Activated T-cell treated with anti-CD3 and anti-CD28 coated beads, Interleukin-2, amount 50 U/mL, for 4 hours (primary cell): ENCODE results near the gene KIF1A. TPM values are rescaled to one million over a fixed set of nuclear protein-coding genes. Genes with fewer than 3 reads are reported as not detected.

Experiments
- ATAC-seq, 2 donors: fragments of 200-7000 bp; cut with Tn5 transposase; one replicate each; pipeline ENCODE4 v1.10.0; 2021
- DNase-seq: peaks from one replicate; pipeline ENCODE4 v3.0.0-alpha.2; 2020
- H3K27me3 Mint-ChIP-seq: one replicate; pipeline ENCODE4 v1.8.0; 2021; ENCODE audit warnings: low read depth, mixed read lengths
- H3K36me3 Mint-ChIP-seq: one replicate; pipeline ENCODE4 v1.8.0; 2022; ENCODE audit warnings: mixed read lengths; ENCODE audit not compliant: insufficient read depth
- H3K4me1 Mint-ChIP-seq: one replicate; pipeline ENCODE4 v1.8.0; 2021; ENCODE audit warnings: low read depth, mixed read lengths
- H3K4me3 Mint-ChIP-seq: one replicate; pipeline ENCODE4 v1.8.0; 2021; ENCODE audit warnings: mild to moderate bottlenecking, moderate library complexity, mixed read lengths
- H3K9me3 Mint-ChIP-seq: one replicate; pipeline ENCODE4 v1.8.0; 2021; ENCODE audit warnings: mixed read lengths
- total RNA-seq, 3 donors: library from RNA; stranded (reverse); gene quantifications; one replicate each; pipeline ENCODE4 v1.2.1, GENCODE V29; 2021

Gene KIF1A
- total RNA-seq, 3 donors from 2014 or later = 2.5 to 4.5 (median 3.1) TPM

DNA sequence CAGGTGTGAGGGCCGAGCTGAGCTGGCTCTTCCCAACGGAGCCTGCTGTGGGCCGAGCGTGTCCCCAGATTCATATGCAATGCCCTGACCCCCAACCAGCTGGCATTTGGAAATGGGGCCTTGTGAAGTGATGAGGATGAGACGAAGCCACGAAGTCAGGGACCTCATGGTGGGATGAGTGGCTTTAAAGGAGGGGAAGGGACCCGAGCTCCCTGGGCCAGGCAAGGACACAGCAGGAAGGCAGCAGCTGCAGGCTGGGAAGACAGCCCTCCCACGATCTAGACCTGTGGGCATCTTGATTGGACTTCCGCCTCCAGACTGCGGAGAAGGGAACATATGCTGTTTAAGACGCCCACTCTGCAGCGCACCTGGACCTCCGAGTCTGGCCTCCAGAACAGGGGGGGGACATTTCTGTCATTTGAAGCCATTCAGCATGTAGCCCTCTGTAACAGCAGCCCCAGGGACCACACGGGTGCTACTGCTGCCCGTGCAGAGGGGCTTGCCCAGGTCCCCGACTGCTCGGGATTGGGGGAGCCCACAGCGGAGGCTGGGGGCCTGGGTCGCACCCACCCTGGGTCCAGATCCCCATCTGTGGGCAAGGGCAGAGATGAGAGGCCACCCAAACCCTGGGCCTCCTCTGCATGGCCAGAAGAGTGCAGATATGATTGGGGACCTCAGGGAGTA, 27.2 kb downstream of the KIF1A start:
- Mint-ChIP-seq H3K4me3 (no peak overlapping the region), H3K27me3 (peaks cover 22% of the 10 kb centered on the region), H3K9me3 (no peaks in the 10 kb centered on the region), H3K36me3 (no peaks in the 10 kb centered on the region), H3K4me1 (no peaks in the 10 kb centered on the region)
- ATAC-seq (no peak), DNase-seq (no peak)

DNA sequence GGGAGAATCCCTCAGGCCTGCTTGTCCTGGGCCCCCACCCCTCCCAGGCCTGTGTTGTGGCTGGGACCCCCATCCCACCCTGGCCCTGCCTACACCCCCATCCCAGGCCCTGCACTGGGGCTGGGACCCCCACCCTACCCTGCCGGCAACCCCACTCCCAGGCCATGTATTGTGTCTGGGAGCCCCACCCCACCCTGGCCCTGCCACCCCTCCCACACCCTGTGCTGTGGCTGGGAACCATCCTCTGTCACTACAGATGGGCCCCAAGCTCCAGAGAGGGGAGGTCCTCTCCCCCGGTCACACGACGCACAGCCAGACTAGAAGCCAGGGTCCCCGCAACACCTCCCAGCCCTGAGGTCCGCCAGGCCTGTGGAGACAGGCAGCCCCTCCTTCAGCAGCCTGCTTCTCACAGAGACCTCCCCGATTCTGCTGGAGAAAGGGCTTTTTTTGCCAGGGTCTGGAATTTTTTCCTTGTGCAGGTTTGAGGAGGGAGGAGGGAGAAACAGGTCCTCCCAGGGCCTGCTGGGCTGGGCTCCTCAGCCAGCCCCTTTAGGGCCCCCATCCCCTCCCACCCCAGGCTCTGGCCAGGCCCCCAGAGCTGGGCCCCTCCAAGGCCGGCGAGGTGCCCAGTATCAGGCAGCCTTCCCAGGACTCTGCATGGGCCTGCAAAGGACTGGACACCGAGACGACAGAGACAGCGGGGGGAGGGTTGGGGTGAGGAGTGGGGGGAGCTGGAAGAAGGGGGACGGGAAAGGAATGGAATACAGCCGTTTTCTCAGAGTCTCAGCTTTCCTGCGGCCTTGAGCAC, 28.0 kb downstream of the KIF1A start:
- peaks cover 17% of the 10 kb centered on the region for H3K27me3 Mint-ChIP-seq
- DNase-seq (no peak), ATAC-seq (no peak)
- H3K36me3 Mint-ChIP-seq = no peaks in the 10 kb centered on the region
- no peak overlapping the region for H3K4me3 Mint-ChIP-seq
- H3K9me3 Mint-ChIP-seq = no peaks in the 10 kb centered on the region
- H3K4me1 Mint-ChIP-seq = no peaks in the 10 kb centered on the region

DNA sequence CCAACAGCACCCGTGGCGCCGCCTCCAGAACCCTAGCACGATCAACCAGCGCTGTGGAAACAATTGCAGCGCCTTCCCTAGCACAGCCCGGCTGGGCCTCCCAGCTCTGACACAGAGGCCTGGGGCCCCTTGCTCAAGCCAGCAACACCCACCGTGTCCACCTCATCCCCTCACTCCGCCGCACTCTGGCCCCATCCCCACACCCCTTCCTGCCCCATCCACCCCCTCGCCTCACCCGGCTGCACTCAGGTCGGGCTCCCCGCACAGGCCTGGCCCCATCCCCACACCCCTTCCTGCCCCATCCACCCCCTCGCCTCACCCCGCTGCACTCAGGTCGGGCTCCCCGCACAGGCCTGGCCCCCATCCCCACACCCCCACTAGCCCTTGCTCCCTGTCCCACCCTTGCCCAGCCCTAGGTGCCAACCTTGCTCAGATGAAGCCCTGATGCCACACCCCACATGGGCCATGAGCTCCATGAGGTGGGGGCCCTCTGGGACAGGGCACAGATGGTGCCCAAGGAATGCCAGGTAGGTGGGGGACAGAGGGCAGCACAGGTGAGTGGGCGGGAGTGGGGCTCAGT, 28.7 kb downstream of the KIF1A start:
- Mint-ChIP-seq H3K27me3 (peaks cover 13% of the 10 kb centered on the region), H3K36me3 (no peaks in the 10 kb centered on the region), H3K9me3 (no peaks in the 10 kb centered on the region), H3K4me1 (no peaks in the 10 kb centered on the region), H3K4me3 (no peak overlapping the region)
- ATAC-seq (no peak), DNase-seq (no peak)

DNA sequence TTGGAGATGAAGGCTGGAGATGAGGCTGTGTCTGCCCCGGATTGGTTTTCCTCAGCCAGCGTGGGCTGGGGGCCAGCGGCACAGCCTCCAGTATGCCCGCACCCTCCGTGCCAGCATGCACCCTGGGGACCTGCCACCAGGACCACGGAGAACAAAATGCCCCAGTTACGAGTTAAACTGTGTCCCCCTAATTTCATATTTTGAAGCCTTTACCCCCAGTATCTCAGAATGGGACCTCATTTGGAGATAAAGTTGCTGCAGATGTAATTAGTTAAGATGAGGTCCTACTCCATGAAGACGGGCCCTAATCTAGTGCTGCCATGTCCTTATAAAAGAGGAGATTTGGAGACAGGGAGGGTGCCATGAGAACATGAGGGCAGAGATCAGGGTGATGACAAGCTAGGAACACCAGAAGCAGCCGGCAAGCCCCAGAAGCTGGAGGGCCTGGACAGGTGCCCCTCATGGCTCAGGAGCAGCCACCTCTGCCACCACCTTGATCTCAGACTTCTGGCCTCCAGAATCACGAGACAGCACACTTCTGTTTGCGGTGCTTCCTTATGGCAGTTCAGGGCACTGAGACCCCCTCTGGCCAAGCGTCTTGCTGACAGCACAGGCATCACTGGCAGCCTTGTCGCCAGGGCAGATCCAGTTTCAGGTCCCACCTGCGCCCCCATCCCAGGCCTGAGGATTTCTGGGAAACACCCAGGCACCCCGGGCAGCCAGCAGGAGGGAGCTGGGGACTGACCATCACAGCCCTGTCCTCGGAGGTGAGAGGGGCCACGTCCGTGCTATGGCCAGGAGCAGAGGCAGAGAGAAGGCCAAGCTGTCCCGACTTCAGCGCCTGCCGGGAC, 29.4 kb downstream of the KIF1A start:
- Mint-ChIP-seq H3K4me3 (no peak overlapping the region), H3K4me1 (no peaks in the 10 kb centered on the region), H3K36me3 (no peaks in the 10 kb centered on the region), H3K27me3 (peaks cover 13% of the 10 kb centered on the region), H3K9me3 (no peaks in the 10 kb centered on the region)
- DNase-seq (no peak), ATAC-seq (no peak)

DNA sequence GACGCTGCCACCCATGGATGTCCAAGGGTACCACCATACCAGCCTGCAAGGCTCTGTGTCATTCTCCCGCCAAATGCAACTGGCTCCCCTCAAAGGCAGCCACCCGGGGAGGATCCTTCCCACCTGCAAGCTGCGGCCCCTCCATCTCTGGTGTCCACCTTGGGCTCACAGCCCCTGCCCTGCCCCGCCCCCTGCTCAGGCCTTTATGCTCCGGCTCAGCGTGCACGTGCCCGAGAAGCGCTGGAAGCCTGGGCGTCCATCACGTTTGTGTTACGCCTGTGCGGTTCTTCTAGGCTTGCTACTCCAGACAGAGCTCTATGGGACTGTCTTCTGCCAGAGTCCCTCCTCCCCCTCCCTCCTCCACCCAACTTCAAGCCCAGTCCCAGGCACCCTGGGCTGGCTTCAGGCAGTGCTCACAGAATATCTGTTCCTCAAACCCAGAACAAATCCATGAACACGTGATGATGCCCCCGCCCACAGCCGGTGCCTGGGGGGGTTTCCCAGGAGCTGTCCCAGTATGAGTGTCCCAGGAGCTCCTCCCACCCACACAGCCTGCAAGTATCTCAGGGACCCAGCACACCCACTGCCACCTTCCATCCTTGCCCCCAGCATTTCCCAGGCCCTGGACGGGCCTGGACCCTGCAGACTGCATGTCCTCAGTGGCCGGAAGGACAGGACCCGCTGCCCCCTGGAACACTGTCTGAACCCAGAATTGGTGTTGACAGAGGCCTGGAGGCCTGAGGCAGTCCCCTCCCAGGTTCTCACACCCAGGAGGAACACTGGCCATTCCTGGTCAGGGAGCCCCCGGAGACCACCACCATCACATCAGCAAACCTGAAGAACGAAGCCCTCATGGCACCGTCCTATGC, 30.3 kb downstream of the KIF1A start:
- no peak for ATAC-seq

DNA sequence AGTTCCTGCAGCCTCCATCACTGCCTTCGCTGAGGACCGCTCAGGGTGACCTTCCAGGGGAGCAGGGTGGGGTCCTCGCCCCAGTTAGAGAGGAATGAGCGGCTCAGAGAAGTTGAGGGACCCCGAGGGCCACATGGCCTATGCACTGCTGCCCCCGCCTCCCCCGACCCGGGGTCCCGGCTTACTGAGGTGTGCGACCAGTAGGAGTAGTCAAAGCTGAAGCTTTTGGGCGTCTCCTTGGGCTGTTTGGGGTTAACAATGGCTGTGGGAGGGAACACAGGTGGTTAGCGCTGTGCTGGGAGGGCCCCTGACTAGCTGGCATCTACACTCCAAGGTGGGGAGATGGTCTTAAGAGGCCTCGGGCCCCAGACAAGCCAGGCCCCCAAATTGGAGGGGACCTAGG, 31.0 kb downstream of the KIF1A start:
- Mint-ChIP-seq H3K36me3 (no peaks in the 10 kb centered on the region), H3K4me3 (no peak overlapping the region), H3K9me3 (no peaks in the 10 kb centered on the region), H3K27me3 (peaks cover 13% of the 10 kb centered on the region), H3K4me1 (no peaks in the 10 kb centered on the region)
- DNase-seq = no peak
- ATAC-seq = no peak

More for the DNA sequence above, 30.3 kb downstream of the KIF1A start:
- no peak for DNase-seq
- no peaks in the 10 kb centered on the region for H3K4me1 Mint-ChIP-seq
- peaks cover 13% of the 10 kb centered on the region for H3K27me3 Mint-ChIP-seq
- no peaks in the 10 kb centered on the region for H3K9me3 Mint-ChIP-seq
- no peaks in the 10 kb centered on the region for H3K36me3 Mint-ChIP-seq
- no peak overlapping the region for H3K4me3 Mint-ChIP-seq

DNA sequence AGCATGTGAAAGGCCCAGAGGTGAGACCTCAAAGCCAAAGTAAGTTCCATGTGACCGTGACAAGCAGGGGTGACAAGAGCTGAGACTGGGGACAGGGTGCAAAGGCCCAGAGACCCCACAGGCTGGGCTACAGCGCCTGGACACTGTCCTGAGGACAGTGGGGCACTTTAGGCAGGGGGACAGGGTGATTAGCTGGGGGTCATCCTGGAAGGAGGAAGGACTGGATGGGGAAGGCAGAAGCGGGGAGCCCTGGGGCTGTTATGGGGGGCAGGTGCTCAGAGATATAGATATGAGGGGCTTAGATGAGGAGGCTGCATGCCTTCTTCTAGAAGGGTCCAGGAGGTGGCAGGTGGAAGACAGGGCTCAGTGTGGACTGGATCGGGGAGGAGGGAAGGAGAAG, 31.5 kb downstream of the KIF1A start:
- no peaks in the 10 kb centered on the region for H3K4me1 Mint-ChIP-seq
- no peak overlapping the region for H3K4me3 Mint-ChIP-seq
- H3K27me3 Mint-ChIP-seq = peaks cover 10% of the 10 kb centered on the region
- no peaks in the 10 kb centered on the region for H3K36me3 Mint-ChIP-seq
- no peak for DNase-seq
- H3K9me3 Mint-ChIP-seq = no peaks in the 10 kb centered on the region
- ATAC-seq = no peak

DNA sequence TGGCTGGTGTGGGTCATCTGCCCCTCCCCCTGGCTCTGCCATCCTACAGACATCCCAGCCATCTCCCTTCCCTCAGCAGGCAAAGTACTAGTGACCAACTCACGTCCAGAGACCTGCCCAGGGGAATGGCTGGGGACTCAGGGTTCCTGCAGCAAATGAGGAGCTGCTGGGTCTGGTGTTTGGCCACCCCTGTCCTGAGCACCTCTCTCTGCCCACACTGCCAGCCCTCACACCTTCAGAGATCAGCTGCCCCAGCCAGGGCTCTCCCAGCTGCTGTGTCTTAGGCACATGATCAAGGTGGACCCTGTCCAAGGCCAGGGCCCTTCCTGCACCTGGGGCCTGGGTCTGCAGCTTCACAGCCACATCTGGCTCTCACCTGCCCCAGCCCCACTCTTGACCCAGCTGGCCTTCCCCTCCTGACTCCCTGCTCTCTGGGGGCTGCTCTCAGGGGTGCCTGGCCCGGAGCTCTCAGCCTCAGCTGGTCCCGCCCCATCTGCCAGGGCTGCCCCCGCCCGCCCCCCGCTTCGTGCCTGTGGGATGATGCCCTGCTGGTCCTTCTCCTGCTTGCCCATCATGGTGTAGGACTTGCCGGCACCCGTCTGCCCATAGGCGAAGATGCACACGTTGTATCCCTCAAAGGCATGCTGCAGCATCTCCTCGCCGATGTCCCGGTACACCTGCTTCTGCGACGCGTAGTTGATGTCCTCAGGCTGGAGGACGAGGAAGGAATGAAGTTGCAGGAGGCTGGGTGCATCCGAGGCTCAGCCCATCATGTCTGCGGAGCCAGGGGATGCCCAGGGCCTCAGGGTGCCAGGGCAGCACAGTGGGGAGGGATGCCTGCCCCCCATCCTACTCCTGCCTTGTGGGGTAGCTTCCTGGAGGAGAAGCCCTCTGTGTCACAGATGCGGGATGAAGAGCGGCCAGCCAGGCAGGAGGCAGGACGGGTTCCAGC, 32.2 kb downstream of the KIF1A start:
- Mint-ChIP-seq H3K36me3 (no peaks in the 10 kb centered on the region), H3K4me1 (no peaks in the 10 kb centered on the region), H3K27me3 (peaks cover 9% of the 10 kb centered on the region), H3K9me3 (no peaks in the 10 kb centered on the region), H3K4me3 (no peak overlapping the region)
- DNase-seq (no peak), ATAC-seq (no peak)

DNA sequence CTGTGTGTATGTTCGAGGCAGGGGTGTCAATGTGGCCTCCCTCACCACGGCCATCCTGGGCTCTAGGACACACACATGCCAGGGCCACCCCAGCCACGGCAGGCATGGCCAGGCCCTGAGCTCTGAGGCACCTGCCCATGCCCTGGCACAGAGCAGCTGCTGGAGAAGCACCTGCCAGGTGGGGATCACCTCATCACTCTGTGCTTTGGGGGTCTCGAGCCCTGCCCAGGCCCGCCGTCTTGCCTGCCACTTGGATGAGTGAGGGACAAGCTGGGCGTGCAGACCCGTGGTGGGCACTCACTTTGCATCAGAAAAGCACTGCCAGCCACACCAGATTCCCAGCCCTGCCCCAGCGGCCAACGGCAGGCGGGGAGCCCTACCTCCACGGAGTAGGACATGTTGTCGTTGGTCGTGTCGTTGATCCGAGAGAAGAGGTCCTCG, 33.1 kb downstream of the KIF1A start:
- DNase-seq (no peak), ATAC-seq (no peak)
- no peaks in the 10 kb centered on the region for H3K36me3 Mint-ChIP-seq
- H3K27me3 Mint-ChIP-seq = peaks cover 9% of the 10 kb centered on the region
- no peaks in the 10 kb centered on the region for H3K4me1 Mint-ChIP-seq
- H3K9me3 Mint-ChIP-seq = no peaks in the 10 kb centered on the region
- no peak overlapping the region for H3K4me3 Mint-ChIP-seq

DNA sequence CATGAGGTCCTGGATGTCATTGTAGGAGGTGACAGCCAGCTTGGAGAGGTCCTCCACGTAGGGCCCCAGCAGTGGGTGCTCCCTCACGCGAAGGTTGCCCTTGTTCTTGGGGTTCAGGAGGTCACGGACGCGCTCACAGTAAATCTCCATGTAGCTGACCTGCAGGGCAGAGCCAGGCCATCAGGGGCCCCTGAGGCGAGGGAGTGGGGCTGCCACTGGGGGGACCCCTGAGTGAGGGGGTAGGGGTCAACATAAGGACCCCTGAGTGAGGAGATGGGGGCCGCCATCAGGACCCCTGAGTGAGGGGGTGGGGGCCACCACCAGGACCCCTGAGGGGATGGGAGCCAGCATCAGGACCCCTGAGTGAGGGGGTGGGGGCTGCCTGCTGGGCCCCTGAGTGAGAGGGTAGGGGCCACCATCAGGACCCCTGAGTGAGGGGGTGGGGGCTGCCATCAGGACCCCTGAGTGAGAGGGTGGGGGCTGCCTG, 33.6 kb downstream of the KIF1A start:
- no peak for DNase-seq
- Mint-ChIP-seq H3K9me3 (no peaks in the 10 kb centered on the region), H3K27me3 (peaks cover 9% of the 10 kb centered on the region), H3K4me3 (no peak overlapping the region), H3K36me3 (no peaks in the 10 kb centered on the region), H3K4me1 (no peaks in the 10 kb centered on the region)
- ATAC-seq = no peak

DNA sequence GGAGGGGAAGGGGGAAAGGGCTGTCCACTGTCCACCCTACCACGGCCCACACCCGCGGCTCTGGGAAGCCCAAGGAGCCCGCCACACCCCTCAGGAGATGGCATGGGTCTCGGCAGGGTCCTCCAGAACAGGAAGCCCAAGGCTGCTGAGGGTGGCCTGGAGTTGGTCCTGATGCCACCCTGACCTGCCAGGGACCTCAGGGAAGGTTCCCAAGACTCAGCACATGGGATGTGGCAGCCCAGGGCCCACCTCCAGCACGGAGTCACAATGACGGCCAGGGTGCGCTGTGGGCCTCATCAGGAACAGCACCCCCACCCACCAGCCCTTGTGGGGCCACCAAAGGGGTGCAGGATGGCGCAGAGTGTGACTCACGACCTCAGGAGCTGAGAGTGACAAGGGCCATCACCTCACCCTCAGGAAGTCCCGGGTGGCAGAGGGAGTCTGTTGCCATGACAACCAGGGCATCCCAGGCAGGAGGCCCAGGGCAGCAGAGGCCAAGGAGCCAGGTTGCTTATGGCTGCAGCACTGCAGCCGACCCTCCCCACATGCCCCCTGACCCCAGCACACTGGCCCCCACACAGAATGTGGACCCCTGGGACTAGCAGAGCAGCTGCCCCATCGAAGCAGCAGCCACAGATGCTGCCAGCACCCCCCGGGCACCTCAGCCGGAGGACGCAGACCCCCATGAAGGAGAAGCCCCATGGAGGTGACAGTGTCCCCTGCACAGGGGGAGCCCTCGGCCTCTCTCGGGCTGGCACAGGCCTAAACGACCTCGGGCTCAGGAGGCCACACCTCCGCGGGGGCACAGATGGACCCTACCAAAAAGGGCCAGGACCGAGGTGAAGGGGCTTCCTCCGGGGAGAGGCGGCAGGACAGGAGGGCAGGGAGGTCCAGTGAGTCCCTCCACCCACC, 34.3 kb downstream of the KIF1A start:
- Mint-ChIP-seq H3K4me1 (no peaks in the 10 kb centered on the region), H3K27me3 (peaks cover 9% of the 10 kb centered on the region), H3K9me3 (no peaks in the 10 kb centered on the region), H3K4me3 (no peak overlapping the region), H3K36me3 (no peaks in the 10 kb centered on the region)
- no peak for DNase-seq
- no peak for ATAC-seq
